GM21576 (cell line): ENCODE data around the gene TANC1.

ENCODE experiments used
- ATAC-seq: cut with Tn5 transposase; IDR thresholded peaks from one replicate; pipeline ENCODE4 v1.9.1; 2021; ENCODE audit warnings: mild to moderate bottlenecking, moderate library complexity; ENCODE audit not compliant: unreplicated experiment

The TANC1 gene

DNA sequence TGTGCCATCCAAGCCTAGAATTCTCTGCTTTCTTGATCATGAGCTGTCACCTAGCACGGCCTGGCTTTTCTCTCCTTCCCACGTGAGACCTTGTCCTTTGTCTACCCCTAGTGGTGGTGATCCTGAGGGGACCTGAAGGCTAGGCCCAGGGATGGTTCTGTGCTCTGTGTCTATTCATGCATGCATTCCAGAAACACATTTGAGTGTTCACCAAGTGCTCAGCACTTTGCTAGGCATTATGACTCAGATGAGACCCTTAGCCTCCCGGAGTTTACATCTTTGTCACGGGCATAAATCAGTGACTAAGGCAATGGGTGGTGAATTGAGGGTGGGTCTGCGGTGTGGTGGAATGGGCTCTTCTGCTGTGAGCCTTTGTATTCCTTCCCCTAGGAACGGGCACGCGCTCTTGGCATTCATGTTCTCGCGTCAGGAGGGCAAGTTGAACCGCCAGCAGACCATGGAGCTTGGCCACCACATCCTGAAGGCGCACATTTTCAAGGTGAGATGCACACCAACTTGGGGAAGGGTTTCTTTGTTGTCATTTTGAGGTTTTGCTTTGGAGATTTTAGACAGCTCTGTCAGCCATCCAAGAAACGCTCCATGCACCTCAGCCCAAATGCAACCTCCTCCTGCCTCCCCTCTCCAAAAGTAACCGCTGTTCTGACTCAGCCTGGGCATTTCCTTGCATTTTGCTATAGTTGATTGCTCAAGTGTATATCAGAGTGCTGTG, 217.1 kb downstream of the TANC1 start:
- peak; percentile 56 for ATAC-seq

DNA sequence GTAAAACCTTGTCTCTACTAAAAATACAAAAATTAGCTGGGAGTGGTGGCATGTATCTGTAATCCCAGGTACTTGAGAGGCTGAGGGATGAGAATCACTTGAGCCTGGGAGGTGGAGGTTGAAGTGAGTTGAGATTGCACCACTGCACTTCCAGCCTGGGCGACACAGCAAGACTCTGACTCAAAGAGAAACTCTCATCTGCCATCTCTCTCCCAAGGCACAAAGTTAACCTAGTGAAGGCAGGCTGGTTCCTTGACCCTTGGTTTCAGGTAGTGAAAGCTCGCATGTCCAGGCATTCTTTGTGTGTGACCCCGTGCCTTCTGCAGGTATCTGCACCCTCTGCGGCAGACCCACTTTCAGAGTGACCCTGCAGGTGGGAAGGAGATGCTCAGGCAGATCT, 218.0 kb downstream of the TANC1 start:
- ATAC-seq: peak; percentile 42

DNA sequence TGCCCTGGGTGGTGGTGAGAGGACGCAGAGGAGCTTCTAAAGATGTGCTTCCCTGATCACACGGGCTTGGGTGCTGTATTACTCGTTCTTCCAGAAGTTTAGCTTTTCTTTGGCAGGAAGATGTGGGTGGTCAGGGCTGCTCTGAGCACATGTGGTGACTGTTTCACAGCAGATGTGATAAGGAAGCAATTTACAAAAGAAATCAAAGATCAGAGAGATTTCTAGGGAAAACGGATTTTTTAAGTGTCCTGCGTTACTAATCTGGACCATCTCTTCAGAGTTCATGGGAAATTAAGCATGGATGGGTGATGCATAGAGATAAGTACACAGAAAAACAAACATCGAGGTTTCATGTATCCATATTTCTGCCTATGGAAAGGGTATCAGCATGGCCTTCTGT, 218.7 kb downstream of the TANC1 start:
- ATAC-seq: no peak

DNA sequence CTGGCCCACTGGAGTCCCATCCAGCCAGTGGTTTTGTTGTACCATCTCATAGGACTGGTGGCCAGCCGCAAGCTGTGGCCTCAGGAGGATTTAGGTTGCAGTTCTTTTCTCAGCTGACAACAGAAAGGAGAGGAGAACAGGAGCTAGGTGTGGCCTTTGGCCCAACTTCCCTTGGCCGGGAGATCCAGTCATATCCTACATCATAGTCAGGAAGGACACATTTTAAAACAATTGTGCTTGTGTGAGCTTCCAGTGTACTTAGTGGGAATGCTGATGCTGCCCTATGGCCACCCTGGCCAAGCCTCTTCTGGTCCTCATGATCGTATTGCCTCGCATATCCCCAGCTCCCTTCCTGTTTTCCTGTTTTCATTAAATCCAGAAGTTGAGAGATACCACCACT, 220.0 kb downstream of the TANC1 start:
- no peak for ATAC-seq

DNA sequence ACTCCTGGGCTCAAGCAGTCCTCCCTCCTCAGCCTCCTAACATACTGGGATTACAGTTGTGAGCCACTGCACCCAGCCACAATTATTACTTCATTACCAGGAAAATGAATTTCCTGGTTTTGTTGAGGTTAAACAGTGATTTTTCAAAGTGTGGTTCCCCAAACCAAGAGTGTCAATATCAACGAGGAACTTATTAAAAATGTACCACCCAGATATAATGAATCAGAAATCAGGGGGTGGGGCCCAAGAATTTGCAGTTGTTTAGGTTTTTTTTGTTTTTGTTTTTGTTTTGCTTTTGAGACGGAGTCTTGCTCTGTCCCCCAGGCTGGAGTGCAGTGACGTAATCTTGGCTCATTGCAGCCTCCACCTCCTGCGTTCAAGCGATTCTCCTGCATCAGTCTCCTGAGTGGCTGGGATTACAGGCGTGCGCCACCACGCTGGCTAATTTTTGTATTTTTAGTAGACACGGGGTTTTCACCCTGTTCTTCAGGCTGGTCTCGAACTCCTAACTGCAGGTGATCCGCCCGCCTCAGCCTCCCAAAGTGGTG, 224.0 kb downstream of the TANC1 start:
- no peak for ATAC-seq

DNA sequence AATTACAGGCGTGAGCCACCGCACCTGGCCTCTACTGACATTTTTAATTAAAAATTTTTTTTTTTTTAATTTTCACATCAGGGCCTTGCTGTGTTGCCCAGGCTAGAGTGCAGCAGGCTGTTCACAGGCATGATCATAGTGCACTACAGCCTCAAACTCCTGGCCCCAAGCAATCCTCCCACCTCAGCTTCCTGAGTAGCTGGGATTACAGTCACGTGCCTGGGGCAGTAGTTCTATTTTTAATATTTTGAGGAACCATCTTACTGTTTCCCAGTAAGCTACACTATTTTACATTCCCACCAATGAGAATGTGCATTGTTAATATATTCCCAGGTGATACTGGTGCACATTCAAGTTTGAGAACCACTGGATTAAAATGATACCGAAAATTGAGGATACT, 225.4 kb downstream of the TANC1 start:
- ATAC-seq: no peak

DNA sequence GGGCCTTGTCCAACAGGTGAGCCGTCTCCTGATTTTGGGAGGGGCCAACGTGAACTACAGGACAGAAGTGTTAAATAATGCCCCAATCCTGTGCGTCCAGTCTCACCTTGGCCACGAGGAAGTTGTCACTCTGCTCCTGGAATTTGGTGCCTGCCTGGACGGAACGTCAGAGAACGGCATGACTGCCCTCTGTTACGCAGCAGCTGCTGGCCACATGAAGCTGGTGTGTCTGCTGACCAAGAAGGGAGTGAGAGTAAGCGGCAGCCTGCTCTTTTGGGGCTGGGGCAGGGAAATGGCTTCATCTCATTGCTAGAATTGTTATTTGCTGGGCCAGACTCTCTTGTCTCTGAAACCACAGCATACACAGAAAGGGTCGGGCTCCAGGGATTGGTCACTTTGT, 225.8 kb downstream of the TANC1 start:
- no peak for ATAC-seq

DNA sequence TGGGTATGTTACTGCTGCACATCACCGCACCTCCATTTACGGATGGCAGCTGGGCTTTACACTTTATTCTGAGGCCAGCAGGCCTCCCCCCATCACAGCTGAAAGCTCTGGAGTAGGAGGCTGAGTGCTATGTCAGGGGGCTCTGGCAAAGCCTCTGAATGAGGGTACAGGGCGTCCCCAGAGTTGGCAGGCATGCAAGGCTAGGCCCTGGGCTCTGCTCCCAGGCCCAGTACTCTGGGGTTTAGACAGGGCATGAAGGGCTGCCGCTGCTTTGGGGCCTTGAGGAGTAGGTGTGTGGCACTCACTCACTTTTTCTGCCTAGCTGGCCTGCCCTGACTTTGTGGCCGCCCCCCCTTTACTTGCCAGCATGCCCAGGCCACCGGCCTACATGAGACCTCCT, 227.3 kb downstream of the TANC1 start:
- ATAC-seq: no peak

DNA sequence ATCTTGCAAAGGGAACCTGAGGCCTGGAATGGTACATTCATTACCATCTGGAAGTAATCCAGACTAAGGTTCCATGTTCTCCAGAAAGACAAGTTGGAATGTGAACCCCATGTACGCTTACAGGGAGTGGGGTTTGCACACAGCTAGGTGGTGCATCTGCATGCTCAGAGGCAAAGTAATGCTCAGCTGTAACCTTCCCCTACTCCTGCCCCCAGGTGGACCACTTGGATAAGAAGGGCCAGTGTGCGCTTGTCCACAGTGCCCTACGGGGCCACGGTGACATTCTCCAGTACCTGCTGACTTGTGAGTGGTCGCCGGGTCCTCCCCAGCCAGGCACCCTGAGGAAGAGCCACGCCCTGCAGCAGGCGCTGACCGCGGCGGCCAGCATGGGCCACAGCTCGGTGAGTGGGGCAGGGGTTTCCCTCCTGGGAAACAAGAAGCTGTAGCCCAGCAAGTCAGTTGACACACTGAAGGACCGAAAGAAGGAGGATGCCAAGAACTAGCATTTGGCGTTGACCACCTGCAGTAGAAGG, 228.0 kb downstream of the TANC1 start:
- ATAC-seq: no peak

DNA sequence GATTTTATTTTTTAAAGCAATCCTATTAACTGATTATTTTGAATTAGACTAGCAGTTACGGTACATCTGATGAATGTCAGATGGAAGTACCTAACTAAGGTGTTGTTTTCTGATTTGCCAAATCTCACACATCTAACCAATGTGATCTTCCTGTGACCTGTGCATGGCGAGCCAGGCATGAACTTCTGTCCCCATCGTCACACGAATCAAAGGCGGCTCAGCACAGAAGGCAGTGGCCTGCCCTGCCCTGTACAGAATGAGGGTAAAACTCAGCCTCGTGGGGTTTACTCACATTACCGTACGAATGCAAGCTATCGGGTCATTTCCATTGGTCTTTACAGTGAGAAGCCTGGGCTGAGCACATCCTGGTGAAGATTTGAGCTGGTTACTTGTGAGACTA, 230.8 kb downstream of the TANC1 start:
- no peak for ATAC-seq

DNA sequence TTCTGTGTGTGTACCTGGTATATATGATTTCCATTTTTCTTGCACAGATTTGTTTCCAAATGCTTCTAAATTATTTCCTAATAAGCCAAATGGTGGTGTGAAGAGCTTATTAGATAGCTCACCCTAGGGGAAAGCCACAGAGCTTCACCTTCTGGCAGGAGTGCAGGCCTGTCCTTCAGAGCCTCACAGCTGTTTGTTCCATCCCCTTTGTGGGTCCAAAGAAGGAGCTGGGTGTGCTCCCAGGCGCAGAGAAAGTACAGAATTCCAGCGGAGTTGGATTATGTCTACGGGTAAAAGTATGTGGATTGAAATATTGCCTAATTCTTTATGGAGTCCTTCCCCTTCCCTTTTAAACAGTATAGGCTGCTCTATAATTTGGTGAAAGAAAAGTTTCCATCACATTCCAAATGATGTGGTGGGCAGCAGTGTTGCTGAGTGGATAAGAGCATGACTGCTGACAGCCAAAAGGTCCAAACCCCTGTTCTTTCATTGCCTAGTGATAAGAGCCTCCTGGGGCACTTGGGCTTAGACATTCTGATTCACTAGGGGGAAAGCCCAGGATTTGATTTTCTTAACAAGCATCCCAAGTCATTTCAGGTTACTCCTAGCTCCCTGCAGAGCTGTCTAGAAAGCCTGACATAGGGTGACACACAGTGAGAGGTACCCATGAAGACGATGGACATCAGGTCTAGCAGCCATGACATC, 231.5 kb downstream of the TANC1 start:
- no peak for ATAC-seq

DNA sequence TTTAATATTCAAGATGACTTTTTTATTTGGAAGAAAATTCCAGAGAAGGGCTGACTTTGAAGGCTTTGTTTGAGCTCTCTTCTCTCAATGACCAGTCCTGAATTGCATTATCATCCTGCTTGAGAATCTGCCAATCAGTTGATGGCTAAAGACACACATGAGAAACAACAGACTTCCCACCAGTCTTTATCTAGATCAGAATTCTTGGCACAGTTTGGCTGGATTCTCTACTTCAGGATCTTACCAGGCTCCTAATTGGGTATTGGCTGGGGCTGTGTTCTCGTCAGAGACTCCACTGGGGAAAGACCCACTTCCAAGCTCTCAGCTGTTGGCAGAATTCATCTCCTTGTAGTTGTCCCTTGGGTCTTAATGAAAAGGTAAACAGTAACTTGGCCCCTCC, 232.1 kb downstream of the TANC1 start:
- no peak for ATAC-seq

DNA sequence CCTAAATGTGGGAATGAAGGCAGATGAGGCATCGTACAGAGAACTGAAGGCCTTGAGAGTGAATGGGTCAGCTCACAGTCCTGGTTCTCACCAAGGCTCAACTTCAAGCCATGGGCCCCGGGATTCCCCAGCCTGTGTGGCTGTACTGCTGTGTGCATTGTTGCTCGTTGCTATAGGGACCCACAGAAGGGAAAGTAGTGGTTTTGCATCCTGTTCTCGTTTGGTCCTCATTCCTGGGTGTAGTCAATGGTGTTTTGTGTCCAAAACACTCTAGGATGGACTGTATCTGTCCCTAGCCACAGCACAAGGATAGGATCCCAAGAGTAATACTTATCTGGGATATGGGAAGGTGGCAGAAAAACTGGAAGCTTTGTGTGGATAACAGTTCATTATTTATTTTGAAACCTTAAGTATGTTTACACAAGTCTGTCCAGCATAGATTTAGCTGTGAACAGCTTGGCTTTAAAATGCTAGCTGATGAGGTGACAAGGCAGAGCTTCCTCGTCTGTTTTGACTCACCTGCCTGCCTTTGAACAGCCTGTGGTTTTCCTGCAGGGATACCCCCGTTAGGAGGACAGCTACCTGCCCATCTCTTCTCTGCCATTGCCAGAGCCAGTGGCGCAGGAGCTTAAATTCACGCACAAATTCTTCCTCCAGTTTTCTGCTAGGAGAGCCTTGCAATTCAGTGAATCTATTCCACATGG, 233.1 kb downstream of the TANC1 start:
- peak; percentile 100 for ATAC-seq

DNA sequence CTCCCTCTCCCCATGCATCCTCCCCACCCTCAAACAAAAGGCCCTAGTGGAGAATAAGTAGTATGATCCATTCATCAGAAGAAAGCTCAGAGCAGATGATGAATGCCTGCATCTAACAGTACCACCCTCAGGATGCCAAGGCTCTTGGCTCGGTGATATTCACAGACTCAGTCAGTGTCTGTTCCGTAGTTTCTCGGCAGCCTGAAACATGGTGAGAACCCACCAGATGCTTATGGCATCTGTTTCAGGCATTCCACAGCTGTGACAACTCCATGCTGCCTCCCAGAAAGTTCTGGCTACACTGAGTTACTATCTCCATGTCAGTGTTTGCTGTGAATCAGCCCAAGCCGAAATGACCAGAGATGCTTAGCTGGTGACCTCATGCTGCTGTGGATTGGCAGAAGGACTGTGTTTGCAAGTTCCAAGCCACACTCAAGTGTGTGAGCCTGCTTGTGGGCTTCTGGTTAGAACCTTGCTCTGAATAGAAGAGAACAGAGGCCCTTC, 234.2 kb downstream of the TANC1 start:
- ATAC-seq: no peak

DNA sequence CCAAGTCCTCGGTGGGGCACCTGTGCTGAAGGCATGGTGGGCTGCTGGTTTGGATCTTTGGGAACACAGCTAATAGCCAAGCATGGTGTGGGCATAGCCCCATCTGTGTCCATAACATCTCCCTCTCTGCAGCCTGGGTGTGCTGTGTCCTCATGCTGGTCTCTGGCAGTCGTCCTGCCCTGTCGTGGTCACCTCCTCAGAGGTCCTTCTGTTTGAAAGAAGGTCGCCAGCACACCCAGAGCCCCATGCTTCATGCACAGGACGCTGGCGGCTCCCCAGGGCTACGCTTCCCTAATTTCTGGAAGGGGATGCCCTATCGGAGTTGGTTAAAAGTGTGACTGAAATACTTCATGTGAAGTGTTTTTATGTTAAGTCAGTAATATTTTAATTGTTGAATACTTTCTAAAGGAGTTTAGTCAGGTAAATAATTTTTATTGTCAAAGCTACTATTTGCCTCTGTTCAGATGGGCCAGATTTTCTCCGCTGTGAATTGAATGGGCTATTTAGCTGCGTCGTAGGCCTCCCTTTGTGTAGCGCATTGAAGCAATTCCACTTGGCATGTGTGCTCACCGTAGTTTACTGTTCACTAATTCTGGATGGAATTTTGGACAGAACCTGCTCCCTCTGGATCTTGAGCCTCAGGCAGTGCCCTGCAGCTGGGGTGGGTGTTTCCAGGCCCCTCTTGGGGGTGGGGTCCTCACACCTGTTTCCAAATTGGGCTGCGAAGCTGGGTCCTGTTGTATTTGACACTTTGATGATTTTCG, 236.1 kb downstream of the TANC1 start:
- ATAC-seq: no peak

DNA sequence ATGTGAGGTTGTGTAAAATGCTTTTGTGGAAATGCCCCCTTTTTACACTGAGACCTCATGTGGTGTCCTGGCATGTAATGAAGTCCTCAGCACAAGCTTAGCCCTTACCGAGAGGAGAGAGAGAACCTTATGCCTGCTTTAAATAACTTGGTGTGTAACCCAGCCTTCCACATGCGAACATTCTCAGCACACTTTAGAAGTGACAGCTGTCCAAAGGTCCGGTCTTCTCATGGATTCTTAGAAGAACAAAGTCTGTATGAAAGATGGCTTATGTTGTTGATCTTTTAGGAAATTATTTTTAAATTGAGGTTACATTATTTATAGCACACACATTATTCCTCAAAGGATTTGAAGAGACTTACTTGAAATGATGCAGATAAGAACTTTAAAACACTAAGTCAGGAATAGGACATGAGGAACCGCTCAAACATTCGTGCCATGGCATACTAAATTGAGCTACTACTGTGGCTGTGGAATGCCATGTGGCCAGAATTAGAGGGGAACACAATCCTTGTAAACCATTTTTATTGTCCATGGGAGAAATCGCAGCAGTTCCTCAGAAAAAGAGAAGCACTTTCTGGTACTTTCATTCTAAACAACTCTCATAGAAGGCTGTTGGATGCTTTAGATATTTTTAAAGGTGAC, 238.4 kb downstream of the TANC1 start:
- ATAC-seq: no peak

DNA sequence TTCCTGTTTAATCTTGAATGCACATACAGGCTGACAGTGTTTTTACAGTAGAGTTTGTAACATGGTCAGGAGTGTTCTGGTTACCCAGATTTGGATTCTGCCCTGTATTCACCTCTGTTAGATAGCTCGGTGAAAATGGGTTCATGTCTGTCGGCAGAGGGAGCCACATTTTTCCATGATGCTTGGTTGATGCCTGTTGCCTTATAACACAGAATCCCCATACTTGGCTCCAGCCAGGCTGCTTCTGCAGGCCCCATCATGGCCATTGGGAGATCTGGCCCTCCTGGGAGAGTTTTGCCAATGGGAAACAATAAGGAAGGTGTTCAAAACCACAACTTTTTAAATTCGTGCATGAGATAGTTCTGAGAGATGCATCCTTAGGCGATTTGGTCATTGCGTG, 240.0 kb downstream of the TANC1 start:
- no peak for ATAC-seq

DNA sequence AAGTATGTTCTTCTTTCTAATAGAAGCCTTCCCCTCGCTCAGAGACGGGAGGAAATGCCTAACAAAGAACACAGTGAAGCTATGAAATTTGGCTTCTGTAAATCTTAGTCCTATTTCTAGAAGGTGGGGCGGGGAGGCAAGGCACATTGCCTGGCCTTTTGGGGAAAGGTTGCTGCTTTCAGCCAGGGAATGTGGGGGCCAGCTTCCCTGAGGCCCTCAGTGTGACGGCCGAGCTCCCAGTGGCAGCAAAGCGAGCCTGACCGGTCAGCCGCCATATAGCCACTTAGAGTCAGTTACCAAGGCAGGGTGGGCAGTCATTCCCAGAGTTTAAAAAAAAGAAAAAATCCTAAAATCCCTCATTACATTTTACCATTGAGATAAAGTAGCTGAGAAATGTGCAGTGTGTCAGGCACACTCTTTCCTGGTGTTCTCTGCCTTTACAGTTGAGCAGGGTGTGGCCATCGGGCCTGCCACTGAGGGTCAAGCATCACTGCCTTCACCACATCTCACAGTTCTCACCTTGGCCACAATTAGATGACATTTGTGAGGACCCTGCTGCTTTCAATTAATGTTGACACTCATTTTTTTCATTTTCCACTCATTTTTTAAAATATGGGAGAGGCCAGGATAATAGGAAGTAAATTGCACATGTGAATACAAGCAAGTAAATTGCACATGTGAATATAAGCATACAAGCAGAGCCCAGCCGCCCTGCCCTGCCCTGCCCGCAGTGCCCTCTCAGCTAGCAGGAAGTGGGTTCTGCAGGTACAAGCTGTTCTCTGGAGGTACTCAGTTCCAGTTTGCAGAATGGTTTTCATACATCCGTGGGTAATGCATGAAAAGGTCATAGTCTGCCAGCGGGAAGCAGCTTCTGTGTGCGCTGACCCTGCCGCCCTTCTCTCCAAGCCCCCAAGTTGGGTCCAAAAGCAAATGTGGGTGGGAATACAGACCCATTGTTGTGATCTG, 241.2 kb downstream of the TANC1 start:
- peak; percentile 74 for ATAC-seq
